ENCODE measurements around the gene C16orf54. TPM values are rescaled to one million over a fixed set of nuclear protein-coding genes. Genes with fewer than 3 reads are reported as not detected.
"Not testable (repeated sequence)": the region's sequence is repeated elsewhere in the genome, so short reads cannot be mapped to it uniquely, and the experiment has no call there.

The C16orf54 gene
- total and polyA plus RNA-seq, 2 donors (not counting 3 experiments of a cell fraction or from before 2014, with no cell fraction given) = not detected

- no peaks in the 10 kb centered on the region for H3K9me1 ChIP-seq (replicated peaks; ENCODE audit: control insufficient read depth, extremely low read depth, insufficient read depth, low read length)
- no peak overlapping the region for H3K4me3 ChIP-seq (replicated peaks in 1 of 3; ENCODE audit: insufficient read depth in 1 of 3, low read depth in 1 of 3, low read length in 3 of 3)
- POLR2A ChIA-PET = no interaction called here
- no peaks in the 10 kb centered on the region for H3K27me3 ChIP-seq (ENCODE audit: control insufficient read depth in 2 of 2, insufficient read depth in 2 of 2, low read length in 2 of 2)
- BruUV-seq (replicated peaks) = no TSS peak
- dilution Hi-C loops (cut with MboI; ENCODE audit: extremely low pct_ligation_motif_present, low sequenced_read_pairs) (no loop called here), intact Hi-C loops (cut with micrococcal nuclease) (loop anchor here (1.0 kb wide), 1 partner anchor 48 kb away; no protein-coding TSS in a partner anchor)
- H3K27ac ChIP-seq (ENCODE audit: insufficient read depth, low read depth, low read length) = no peak overlapping the region
- H3K79me2 ChIP-seq (ENCODE audit: control insufficient read depth, insufficient read depth, low read length) = no peaks in the 10 kb centered on the region
- H3K9me3 ChIP-seq (replicated peaks; ENCODE audit: control insufficient read depth, insufficient read depth, low read length) = no peaks in the 10 kb centered on the region
- H3K36me3 ChIP-seq (ENCODE audit: control insufficient read depth in 2 of 2, extremely low read depth in 1 of 2, insufficient read depth in 2 of 2, low read length in 2 of 2) = no peaks in the 10 kb centered on the region
- no peaks in the 10 kb centered on the region for H4K20me1 ChIP-seq (replicated peaks; ENCODE audit: control insufficient read depth, extremely low read depth, insufficient read depth, low read length)
- no peak overlapping the region for H3K9ac ChIP-seq (replicated peaks; ENCODE audit: extremely low read depth, insufficient read depth, low read length)
- FAIRE-seq = no peak
- H3K4me2 ChIP-seq (ENCODE audit: insufficient read depth, low read length) = no peak overlapping the region
- H2AFZ ChIP-seq (ENCODE audit: low read depth, low read length) = no peak overlapping the region
- H3K4me1 ChIP-seq (ENCODE audit: control insufficient read depth, extremely low read depth, insufficient read depth, low read length) = no peaks in the 10 kb centered on the region
- DNase-seq (ENCODE audit: low read depth, low spot score) = no peak
- CTCF ChIA-PET = interaction anchor here (1.4 to 3.0 kb wide), 2 partner anchors 9 to 37 kb away, joined by 3 to 9 read pairs; no protein-coding TSS in a partner anchor
- TF ChIP-seq MAX (IDR thresholded peaks at IDR 0.05; ENCODE audit: insufficient read depth, insufficient read length) (no peak), POLR2AphosphoS5 (IDR thresholded peaks at IDR 0.05; ENCODE audit: insufficient read depth, low read depth, low read length) (no peak), FOS (IDR thresholded peaks at IDR 0.05; ENCODE audit: borderline replicate concordance, insufficient read depth, low read length) (no peak), JUN (IDR thresholded peaks at IDR 0.05; ENCODE audit: borderline replicate concordance, insufficient read depth, insufficient read length, low read depth) (no peak), EZH2 (IDR thresholded peaks at IDR 0.05; ENCODE audit: borderline replicate concordance, low read depth, low read length, severe bottlenecking) (no peak), GATA2 (IDR thresholded peaks at IDR 0.05; ENCODE audit: insufficient read depth, insufficient read length, low read depth, low read length) (no peak), POLR2A (IDR thresholded peaks at IDR 0.05; ENCODE audit: low read depth, low read length) (no peak), CTCF (IDR thresholded peaks at IDR 0.05; ENCODE audit: extremely low read depth in 1 of 2, insufficient read depth in 1 of 2, low read depth in 1 of 2, low read length in 2 of 2) (no peak), MYC (IDR thresholded peaks at IDR 0.05; ENCODE audit: low read depth, low read length) (no peak)
Measured at GRCh38 chr16:29747947-29748759, 2.4 kb upstream of the C16orf54 start.

GRCh38 chr16:29746518-29746917, 728 bp upstream of the C16orf54 start:
- H3K4me1 ChIP-seq (ENCODE audit: control insufficient read depth, extremely low read depth, insufficient read depth, low read length); H3K4me3 ChIP-seq (replicated peaks in 1 of 3; ENCODE audit: insufficient read depth in 1 of 3, low read depth in 1 of 3, low read length in 3 of 3); H3K9ac ChIP-seq (replicated peaks; ENCODE audit: extremely low read depth, insufficient read depth, low read length); FAIRE-seq; H3K4me2 ChIP-seq (ENCODE audit: insufficient read depth, low read length); H3K27ac ChIP-seq (ENCODE audit: insufficient read depth, low read depth, low read length); dilution Hi-C loops (cut with MboI; ENCODE audit: extremely low pct_ligation_motif_present, low sequenced_read_pairs); H3K9me3 ChIP-seq (replicated peaks; ENCODE audit: control insufficient read depth, insufficient read depth, low read length); intact Hi-C loops (cut with micrococcal nuclease); POLR2A ChIA-PET; H3K9me1 ChIP-seq (replicated peaks; ENCODE audit: control insufficient read depth, extremely low read depth, insufficient read depth, low read length); CTCF ChIA-PET; BruUV-seq (replicated peaks); H4K20me1 ChIP-seq (replicated peaks; ENCODE audit: control insufficient read depth, extremely low read depth, insufficient read depth, low read length); H2AFZ ChIP-seq (ENCODE audit: low read depth, low read length); H3K79me2 ChIP-seq (ENCODE audit: control insufficient read depth, insufficient read depth, low read length); DNase-seq (ENCODE audit: low read depth, low spot score); H3K27me3 ChIP-seq (ENCODE audit: control insufficient read depth in 2 of 2, insufficient read depth in 2 of 2, low read length in 2 of 2); H3K36me3 ChIP-seq (ENCODE audit: control insufficient read depth in 2 of 2, extremely low read depth in 1 of 2, insufficient read depth in 2 of 2, low read length in 2 of 2): not testable (repeated sequence)
